Keratinocyte (primary cell): ENCODE measurements around the gene KRTAP10-11. TPM values are rescaled to one million over a fixed set of nuclear protein-coding genes. Genes with fewer than 3 reads are reported as not detected.
"Not testable (repeated sequence)": the region's sequence is repeated elsewhere in the genome, so short reads cannot be mapped to it uniquely, and the experiment has no call there.

ENCODE experiments used
- DNase-seq: peaks from one replicate; pipeline ENCODE4 v3.0.0-alpha.2; 2011; ENCODE audit warnings: low read depth, missing footprints, low spot score
- FAIRE-seq: peaks from 2 replicates; lab custom pipeline; 2011; peaks lifted over from hg19 to GRCh38; lab: Jason Lieb, UNC
- H2AFZ ChIP-seq: 2 replicates; pipeline ENCODE4 v1.6.0; 2012; ENCODE audit warnings: low read length, control low read depth, inconsistent platforms; ENCODE audit not compliant: control insufficient read depth
- H3K27ac ChIP-seq: 2 replicates; pipeline ENCODE4 v1.5.1; 2011; ENCODE audit warnings: low read length; ENCODE audit not compliant: control insufficient read depth, insufficient read depth
- H3K27me3 ChIP-seq: 3 replicates; pipeline ENCODE4 v1.6.0; 2011; ENCODE audit warnings: low read length; ENCODE audit not compliant: control insufficient read depth, insufficient read depth; ENCODE audit errors: extremely low read depth
- H3K36me3 ChIP-seq, 2 experiments: 2 replicates in 1 of 2; 3 replicates in 1 of 2; pipeline ENCODE4 v1.5.1; 2011; ENCODE audit warnings: low read length in 2 of 2, mild to moderate bottlenecking in 1 of 2; ENCODE audit not compliant: control insufficient read depth in 2 of 2, insufficient read depth in 2 of 2; ENCODE audit errors: extremely low read depth in 1 of 2
- H3K4me1 ChIP-seq: 3 replicates; pipeline ENCODE4 v1.5.1; 2011; ENCODE audit warnings: low read length; ENCODE audit not compliant: control insufficient read depth, insufficient read depth; ENCODE audit errors: extremely low read depth
- H3K4me2 ChIP-seq: 3 replicates; pipeline ENCODE4 v1.6.0; 2011; ENCODE audit warnings: low read depth, low read length; ENCODE audit not compliant: control insufficient read depth, insufficient read depth; ENCODE audit errors: extremely low read depth
- H3K4me3 ChIP-seq, 3 experiments: fragments of 200-600 bp in 1 of 3; sonication (generic) in 1 of 3; 2 replicates in 2 of 3; 3 replicates in 1 of 3; pipeline ENCODE4 v1.5.1; 2011 to 2016; ENCODE audit warnings: low read length in 3 of 3, mild to moderate bottlenecking in 3 of 3, control low read depth in 2 of 3, inconsistent platforms in 1 of 3, low read depth in 1 of 3, mixed read lengths in 1 of 3, mixed run types in 1 of 3, moderate library complexity in 1 of 3; ENCODE audit not compliant: control insufficient read depth in 2 of 3, insufficient read depth in 2 of 3; ENCODE audit errors: extremely low read depth in 1 of 3
- H3K79me2 ChIP-seq: 2 replicates; pipeline ENCODE4 v1.6.0; 2012; ENCODE audit warnings: low read length; ENCODE audit not compliant: control insufficient read depth, insufficient read depth
- H3K9ac ChIP-seq: 3 replicates; pipeline ENCODE4 v1.6.0; 2011; ENCODE audit warnings: low read length; ENCODE audit not compliant: control insufficient read depth, insufficient read depth; ENCODE audit errors: extremely low read depth
- H3K9me1 ChIP-seq: 3 replicates; pipeline ENCODE4 v1.6.0; 2011; ENCODE audit warnings: low read length; ENCODE audit not compliant: control insufficient read depth, insufficient read depth; ENCODE audit errors: extremely low read depth
- H3K9me3 ChIP-seq: 2 replicates; pipeline ENCODE4 v1.5.1; 2012; ENCODE audit warnings: low read depth, low read length; ENCODE audit not compliant: control insufficient read depth
- H4K20me1 ChIP-seq: 3 replicates; pipeline ENCODE4 v1.6.0; 2011; ENCODE audit warnings: low read length; ENCODE audit not compliant: control insufficient read depth, insufficient read depth; ENCODE audit errors: extremely low read depth
- EZH2 ChIP-seq: IDR thresholded peaks from one replicate; pipeline ENCODE4 v1.6.1; 2012; ENCODE audit warnings: inconsistent platforms, mild to moderate bottlenecking, low read length, moderate library complexity
- dilution Hi-C: fragments of 300-500 bp; cut with MboI; formaldehyde crosslinking; loops from one replicate; pipeline ENCODE4 v1.7.0; 2020; ENCODE audit warnings: low sequenced_read_pairs; ENCODE audit not compliant: extremely low pct_ligation_motif_present
- polyA plus RNA-seq, 5 experiments: library from polyadenylated mRNA; depleted of rRNA in 3 of 5; stranded (reverse) in 3 of 5; stranded (forward) in 1 of 5; unstranded in 1 of 5; fragments of >200 nt; gene quantifications; 1 replicate in 1 of 5; 2 replicates in 3 of 5; 3 replicates in 1 of 5; pipeline versions ENCODE4 v1.2.1 to v1.2.3, GENCODE V29; 2011 to 2012; ENCODE audit warnings: missing spikeins in 2 of 5, low read depth in 1 of 5, low replicate concordance in 1 of 5
- TF ChIP-seq, protein P1 (sequence below), 3 experiments: IDR thresholded peaks in 1 of 3; conservative IDR thresholded peaks in 1 of 3; optimal IDR thresholded peaks in 1 of 3; 2 replicates in 2 of 3; 3 replicates in 1 of 3; pipeline versions ENCODE3 to v1.5.1; 2011; ENCODE audit warnings: low read length in 3 of 3, mild to moderate bottlenecking in 3 of 3, moderate library complexity in 2 of 3, control low read depth in 1 of 3, inconsistent platforms in 1 of 3; ENCODE audit not compliant: insufficient read depth in 2 of 3; ENCODE audit errors: extremely low read depth in 1 of 3

Gene KRTAP10-11
- polyA plus RNA-seq, 1 donor (not counting 4 experiments of a cell fraction or from before 2014, with no cell fraction given): not detected

GRCh38 chr21:44687671-44688070 lies 41.5 kb downstream of the KRTAP10-11 start:
- no peaks in the 10 kb centered on the region for H3K27me3 ChIP-seq
- dilution Hi-C loops: no loop called here

GRCh38 chr21:44689740-44690139 lies 43.5 kb downstream of the KRTAP10-11 start:
- H3K27me3 ChIP-seq, H3K9ac ChIP-seq, H4K20me1 ChIP-seq, H3K4me3 ChIP-seq, H3K9me3 ChIP-seq, H3K36me3 ChIP-seq, dilution Hi-C loops, H3K79me2 ChIP-seq, H3K4me2 ChIP-seq, DNase-seq, H2AFZ ChIP-seq, H3K4me1 ChIP-seq, H3K27ac ChIP-seq, H3K9me1 ChIP-seq, FAIRE-seq: not testable (repeated sequence)

More at GRCh38 chr21:44687671-44688070, 41.5 kb downstream of the KRTAP10-11 start:
- Histone ChIP-seq H4K20me1 (no peaks in the 10 kb centered on the region), H3K79me2 (no peaks in the 10 kb centered on the region), H3K4me3 (no peak overlapping the region), H3K4me2 (no peak overlapping the region), H3K36me3 (no peaks in the 10 kb centered on the region), H3K27ac (no peak overlapping the region), H3K9me1 (no peaks in the 10 kb centered on the region), H3K9ac (no peak overlapping the region), H2AFZ (no peak overlapping the region), H3K9me3 (no peaks in the 10 kb centered on the region), H3K4me1 (no peaks in the 10 kb centered on the region)
- TF ChIP-seq EZH2: no peak
- TF ChIP-seq, protein P1, sequence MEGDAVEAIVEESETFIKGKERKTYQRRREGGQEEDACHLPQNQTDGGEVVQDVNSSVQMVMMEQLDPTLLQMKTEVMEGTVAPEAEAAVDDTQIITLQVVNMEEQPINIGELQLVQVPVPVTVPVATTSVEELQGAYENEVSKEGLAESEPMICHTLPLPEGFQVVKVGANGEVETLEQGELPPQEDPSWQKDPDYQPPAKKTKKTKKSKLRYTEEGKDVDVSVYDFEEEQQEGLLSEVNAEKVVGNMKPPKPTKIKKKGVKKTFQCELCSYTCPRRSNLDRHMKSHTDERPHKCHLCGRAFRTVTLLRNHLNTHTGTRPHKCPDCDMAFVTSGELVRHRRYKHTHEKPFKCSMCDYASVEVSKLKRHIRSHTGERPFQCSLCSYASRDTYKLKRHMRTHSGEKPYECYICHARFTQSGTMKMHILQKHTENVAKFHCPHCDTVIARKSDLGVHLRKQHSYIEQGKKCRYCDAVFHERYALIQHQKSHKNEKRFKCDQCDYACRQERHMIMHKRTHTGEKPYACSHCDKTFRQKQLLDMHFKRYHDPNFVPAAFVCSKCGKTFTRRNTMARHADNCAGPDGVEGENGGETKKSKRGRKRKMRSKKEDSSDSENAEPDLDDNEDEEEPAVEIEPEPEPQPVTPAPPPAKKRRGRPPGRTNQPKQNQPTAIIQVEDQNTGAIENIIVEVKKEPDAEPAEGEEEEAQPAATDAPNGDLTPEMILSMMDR (optimal IDR thresholded peaks at IDR 0.05 in 1 of 3, IDR thresholded peaks at IDR 0.05 in 1 of 3, conservative IDR thresholded peaks at IDR 0.05 in 1 of 3; ENCODE audit: extremely low read depth in 1 of 3, insufficient read depth in 2 of 3, low read length in 3 of 3): no peak
- no peak for DNase-seq
- no peak for FAIRE-seq

DNA sequence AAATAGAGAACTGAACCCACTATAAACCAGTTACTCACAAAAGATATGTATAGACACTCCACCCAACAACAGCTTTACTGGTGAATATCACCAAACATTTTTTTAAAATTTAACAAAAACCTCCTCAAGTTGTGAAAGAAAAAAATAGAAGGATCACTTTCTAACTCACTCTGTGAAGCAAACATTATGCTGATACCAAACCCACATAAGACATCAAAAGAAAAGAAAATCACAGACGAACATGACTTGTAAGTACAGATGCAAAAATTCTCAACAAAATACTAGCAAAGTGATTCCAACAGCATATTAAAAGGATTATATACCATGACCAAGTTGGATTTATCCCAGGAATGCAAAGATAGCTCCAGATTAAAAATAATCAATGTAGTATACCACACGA lies 45.5 kb downstream of the KRTAP10-11 start:
- FAIRE-seq: no peak
- H3K4me2 ChIP-seq: no peak overlapping the region
- no peaks in the 10 kb centered on the region for H3K36me3 ChIP-seq
- H3K27me3 ChIP-seq: no peaks in the 10 kb centered on the region
- H3K9ac ChIP-seq: no peak overlapping the region
- H2AFZ ChIP-seq: no peak overlapping the region
- no peak overlapping the region for H3K27ac ChIP-seq
- no peak overlapping the region for H3K4me3 ChIP-seq
- no peaks in the 10 kb centered on the region for H3K4me1 ChIP-seq
- TF ChIP-seq, protein P1 (optimal IDR thresholded peaks at IDR 0.05 in 1 of 3, IDR thresholded peaks at IDR 0.05 in 1 of 3, conservative IDR thresholded peaks at IDR 0.05 in 1 of 3; ENCODE audit: extremely low read depth in 1 of 3, insufficient read depth in 2 of 3, low read length in 3 of 3): no peak
- no peak for TF ChIP-seq EZH2
- no peaks in the 10 kb centered on the region for H4K20me1 ChIP-seq
- no peaks in the 10 kb centered on the region for H3K79me2 ChIP-seq
- no peak for DNase-seq
- dilution Hi-C loops: no loop called here
- H3K9me3 ChIP-seq: no peaks in the 10 kb centered on the region
- no peaks in the 10 kb centered on the region for H3K9me1 ChIP-seq
